H9 (cell line): ENCODE results near the gene MYH15. TPM values are rescaled to one million over a fixed set of nuclear protein-coding genes. Genes with fewer than 3 reads are reported as not detected.

Experiments
- DNase-seq: peaks from one replicate; pipeline ENCODE4 v3.0.0-alpha.2; 2017
- H2AFZ ChIP-seq: one replicate; pipeline ENCODE4 v1.6.1; 2013; ENCODE audit warnings: mild to moderate bottlenecking, low read length, control low read depth, moderate library complexity
- H2AK5ac ChIP-seq: 2 replicates; pipeline ENCODE4 v1.6.1; 2013; ENCODE audit warnings: low read length, control low read depth, mixed read lengths; ENCODE audit not compliant: insufficient read length
- H2BK120ac ChIP-seq: one replicate; pipeline ENCODE4 v1.6.1; 2013; ENCODE audit warnings: low read depth, mild to moderate bottlenecking, low read length, control low read depth, inconsistent platforms; ENCODE audit not compliant: poor library complexity, severe bottlenecking
- H2BK12ac ChIP-seq: 2 replicates; pipeline ENCODE4 v1.6.1; 2013; ENCODE audit warnings: low read length, control low read depth, mixed read lengths, low read depth; ENCODE audit not compliant: insufficient read length
- H2BK15ac ChIP-seq: 2 replicates; pipeline ENCODE4 v1.6.1; 2013; ENCODE audit warnings: low read depth, low read length, control low read depth
- H2BK20ac ChIP-seq: one replicate; pipeline ENCODE4 v1.6.1; 2013; ENCODE audit warnings: low read depth, mild to moderate bottlenecking, low read length, control low read depth, inconsistent platforms; ENCODE audit not compliant: poor library complexity, severe bottlenecking
- H2BK5ac ChIP-seq: 2 replicates; pipeline ENCODE4 v1.6.1; 2013; ENCODE audit warnings: low read length, control low read depth, mixed read lengths; ENCODE audit not compliant: insufficient read length
- H3K14ac ChIP-seq: 2 replicates; pipeline ENCODE4 v1.6.1; 2013; ENCODE audit warnings: low read length, control low read depth; ENCODE audit not compliant: insufficient read depth
- H3K18ac ChIP-seq: 2 replicates; pipeline ENCODE4 v1.6.1; 2013; ENCODE audit warnings: low read depth, mild to moderate bottlenecking, mixed read lengths, low read length, control low read depth; ENCODE audit not compliant: insufficient read length
- H3K23ac ChIP-seq: 2 replicates; pipeline ENCODE4 v1.6.1; 2013; ENCODE audit warnings: low read length, control low read depth, mixed read lengths, low read depth; ENCODE audit not compliant: insufficient read length
- H3K23me2 ChIP-seq: 2 replicates; pipeline ENCODE4 v1.6.1; 2013; ENCODE audit warnings: low read depth, mild to moderate bottlenecking, mixed read lengths, low read length, control low read depth; ENCODE audit not compliant: insufficient read length, poor library complexity, severe bottlenecking
- H3K27ac ChIP-seq: 2 replicates; pipeline ENCODE4 v1.5.1; 2013; ENCODE audit warnings: low read length, control low read depth, mixed read lengths, low read depth; ENCODE audit not compliant: insufficient read length
- H3K27me3 ChIP-seq: 2 replicates; pipeline ENCODE4 v1.6.1; 2013; ENCODE audit warnings: low read length, control low read depth, inconsistent platforms; ENCODE audit not compliant: insufficient read depth
- H3K4ac ChIP-seq: 2 replicates; pipeline ENCODE4 v1.6.1; 2013; ENCODE audit warnings: low read depth, mild to moderate bottlenecking, control low read depth, inconsistent platforms, low read length, moderate library complexity
- H3K4me1 ChIP-seq: 2 replicates; pipeline ENCODE4 v1.6.1; 2013; ENCODE audit warnings: low read length, control low read depth, inconsistent platforms; ENCODE audit not compliant: insufficient read depth
- H3K4me2 ChIP-seq: 2 replicates; pipeline ENCODE4 v1.6.1; 2013; ENCODE audit warnings: low read length, control low read depth, mixed read lengths; ENCODE audit not compliant: insufficient read length, insufficient read depth
- H3K56ac ChIP-seq: 2 replicates; pipeline ENCODE4 v1.6.1; 2013; ENCODE audit warnings: low read depth, mild to moderate bottlenecking, mixed read lengths, low read length, control low read depth; ENCODE audit not compliant: insufficient read length
- H3K79me1 ChIP-seq: 2 replicates; pipeline ENCODE4 v1.6.1; 2013; ENCODE audit warnings: low read depth, mild to moderate bottlenecking, moderate library complexity, low read length, control low read depth, inconsistent platforms; ENCODE audit not compliant: insufficient read depth, poor library complexity, severe bottlenecking
- H3K79me2 ChIP-seq: 2 replicates; pipeline ENCODE4 v1.6.1; 2013; ENCODE audit warnings: low read length, control low read depth, inconsistent platforms; ENCODE audit not compliant: insufficient read depth
- H3K9ac ChIP-seq: 2 replicates; pipeline ENCODE4 v1.6.1; 2013; ENCODE audit warnings: low read length, control low read depth, mixed read lengths; ENCODE audit not compliant: insufficient read length; ENCODE audit errors: extremely low read depth
- H3K9me3 ChIP-seq: one replicate; pipeline ENCODE4 v1.6.1; 2013; ENCODE audit warnings: low read depth, low read length, inconsistent platforms; ENCODE audit not compliant: control insufficient read depth
- H3T11ph ChIP-seq: one replicate; pipeline ENCODE4 v1.6.1; 2013; ENCODE audit warnings: mild to moderate bottlenecking, low read length, control low read depth, inconsistent platforms
- H4K20me1 ChIP-seq: one replicate; pipeline ENCODE4 v1.6.1; 2013; ENCODE audit not compliant: control insufficient read depth, insufficient read length, insufficient read depth
- H4K5ac ChIP-seq: 2 replicates; pipeline ENCODE4 v1.6.1; 2013; ENCODE audit warnings: low read depth, mild to moderate bottlenecking, mixed read lengths, low read length, control low read depth; ENCODE audit not compliant: insufficient read length
- H4K8ac ChIP-seq: replicated peaks from 2 replicates; pipeline ENCODE4 v1.6.1; 2013; ENCODE audit warnings: low read length, control low read depth, mixed read lengths, low read depth; ENCODE audit not compliant: insufficient read length
- H4K91ac ChIP-seq: 2 replicates; pipeline ENCODE4 v1.6.1; 2013; ENCODE audit warnings: low read depth, mild to moderate bottlenecking, moderate library complexity, mixed read lengths, low read length, control low read depth; ENCODE audit not compliant: insufficient read length
- H3K27ac Mint-ChIP-seq, 3 experiments: 2 replicates in 2 of 3; 3 replicates in 1 of 3; pipeline ENCODE4 v1.8.0; 2020 to 2021; ENCODE audit warnings: mixed read lengths in 3 of 3, mild to moderate bottlenecking in 1 of 3, moderate library complexity in 1 of 3
- H3K27me3 Mint-ChIP-seq: 2 replicates; pipeline ENCODE4 v1.8.0; 2021; ENCODE audit warnings: low read depth, mild to moderate bottlenecking, moderate library complexity, mixed read lengths
- H3K36me3 Mint-ChIP-seq, 3 experiments: 2 replicates in 2 of 3; 3 replicates in 1 of 3; pipeline ENCODE4 v1.8.0; 2020 to 2021; ENCODE audit warnings: low read depth in 3 of 3, mixed read lengths in 3 of 3; ENCODE audit not compliant: insufficient read depth in 1 of 3
- H3K4me1 Mint-ChIP-seq, 2 experiments: 2 replicates each; pipeline ENCODE4 v1.8.0; 2020; ENCODE audit warnings: mixed read lengths in 2 of 2
- H3K4me3 Mint-ChIP-seq, 2 experiments: 2 replicates in 1 of 2; 3 replicates in 1 of 2; pipeline ENCODE4 v1.8.0; 2020 to 2021; ENCODE audit warnings: mild to moderate bottlenecking in 2 of 2, mixed read lengths in 2 of 2, moderate library complexity in 1 of 2
- H3K9me3 Mint-ChIP-seq, 2 experiments: 2 replicates in 1 of 2; 3 replicates in 1 of 2; pipeline ENCODE4 v1.8.0; 2020; ENCODE audit warnings: mild to moderate bottlenecking in 2 of 2, mixed read lengths in 2 of 2, moderate library complexity in 1 of 2
- CTCF ChIP-seq: fragments of 200-600 bp; sonication (generic); conservative IDR thresholded peaks from 3 replicates; pipeline ENCODE4 v1.8.0; 2021; ENCODE audit warnings: antibody characterized with exemption, mild to moderate bottlenecking
- WGBS: extraction: QIAGEN DNeasy Blood & Tissue Kit; methylation state at CpG from one replicate; pipeline ENCODE4 v1.1.7; 2013; ENCODE audit warnings: missing lambda C conversion rate, low lambda C conversion rate, mixed read lengths; ENCODE audit not compliant: insufficient read length; ENCODE audit errors: extremely low coverage; 5-methylcytosine and 5-hydroxymethylcytosine counted together
- total RNA-seq: library from RNA; stranded (reverse); gene quantifications from 2 replicates; pipeline ENCODE4 v1.2.1, GENCODE V29; 2021

The MYH15 gene
- total RNA-seq, 1 experiment from 2014 or later = 0.13 TPM

DNA sequence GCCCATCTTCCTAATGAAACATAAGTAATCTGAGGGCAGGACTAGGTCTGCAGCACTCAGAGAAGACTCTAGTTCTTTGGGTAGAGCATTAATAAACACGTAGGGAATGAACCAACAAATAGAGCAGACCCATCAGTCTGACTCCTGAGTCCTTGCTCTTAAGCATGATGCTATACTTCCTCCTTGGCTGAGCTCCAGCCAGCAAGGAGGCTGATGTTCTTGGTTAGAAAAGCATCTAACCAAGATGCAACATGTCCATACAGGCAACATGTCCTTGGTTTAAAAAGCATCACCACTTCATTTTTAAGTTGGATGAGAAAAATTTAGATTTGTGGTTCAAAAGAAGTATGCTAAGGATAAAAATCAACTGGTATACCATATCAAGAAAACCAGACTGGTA, 8.5 kb upstream of the MYH15 start:
- no peak overlapping the region for H3K18ac ChIP-seq
- no CpG with 5 or more reads among the region's 1 CpG for WGBS
- TF ChIP-seq CTCF = no peak
- H4K91ac ChIP-seq = no peak overlapping the region
- H3K4ac ChIP-seq = no peak overlapping the region
- H3K4me1 ChIP-seq = no peaks in the 10 kb centered on the region
- no peak overlapping the region for H3K27ac ChIP-seq
- H2AFZ ChIP-seq = no peak overlapping the region
- H3K9me3 ChIP-seq = no peaks in the 10 kb centered on the region
- no peak overlapping the region for H3K56ac ChIP-seq
- H3K27me3 Mint-ChIP-seq = no peaks in the 10 kb centered on the region
- H2BK15ac ChIP-seq = no peak overlapping the region
- no peak for DNase-seq
- no peak overlapping the region for H4K5ac ChIP-seq
- H4K20me1 ChIP-seq = no peaks in the 10 kb centered on the region
- H3K27me3 ChIP-seq = no peaks in the 10 kb centered on the region
- H3K9ac ChIP-seq = no peak overlapping the region
- no peak overlapping the region for H2AK5ac ChIP-seq
- H3K14ac ChIP-seq = no peak overlapping the region
- H3K27ac Mint-ChIP-seq = no peak overlapping the region
- H3K9me3 Mint-ChIP-seq = no peaks in the 10 kb centered on the region
- no peaks in the 10 kb centered on the region for H3K79me1 ChIP-seq
- no peaks in the 10 kb centered on the region for H3K36me3 Mint-ChIP-seq
- no peak overlapping the region for H3K23ac ChIP-seq
- H2BK12ac ChIP-seq = no peak overlapping the region
- H3T11ph ChIP-seq = no peak overlapping the region
- no peak overlapping the region for H4K8ac ChIP-seq
- H3K4me2 ChIP-seq = no peak overlapping the region
- H3K4me1 Mint-ChIP-seq = peaks cover 7 to 8% of the 10 kb centered on the region in 2 experiments
- H3K79me2 ChIP-seq = no peaks in the 10 kb centered on the region
- H3K4me3 Mint-ChIP-seq = no peak overlapping the region
- no peak overlapping the region for H2BK20ac ChIP-seq
- H3K23me2 ChIP-seq = no peaks in the 10 kb centered on the region
- H2BK5ac ChIP-seq = no peak overlapping the region
- no peak overlapping the region for H2BK120ac ChIP-seq
